Brain microvascular endothelial cell (primary cell): Measurements from ENCODE around the gene TRAPPC10.
A peak's percentile ranks its signal among the peaks of the same experiment; 100 is the strongest.

Source experiments
- DNase-seq: peaks from one replicate; pipeline ENCODE4 v3.0.0-alpha.2; 2020
- H3K27ac ChIP-seq: fragments of 250-450 bp; sonication (Bioruptor Pico); 2 replicates; pipeline ENCODE4 v1.5.1; 2020; ENCODE audit warnings: mild to moderate bottlenecking, moderate library complexity
- H3K27me3 ChIP-seq: fragments of 250-450 bp; sonication (Bioruptor Pico); replicated peaks from 2 replicates; pipeline ENCODE4 v1.5.1; 2020; ENCODE audit warnings: mild to moderate bottlenecking
- H3K36me3 ChIP-seq: fragments of 250-450 bp; sonication (Bioruptor Pico); replicated peaks from 2 replicates; pipeline ENCODE4 v1.5.1; 2020; ENCODE audit warnings: mild to moderate bottlenecking
- H3K4me3 ChIP-seq: 2 replicates; pipeline ENCODE4 v1.5.1; 2011; ENCODE audit warnings: low read depth, mild to moderate bottlenecking, control low read depth, low read length, moderate library complexity
- in situ Hi-C: cut with HindIII; loops from 2 replicates; pipeline ENCODE4 v1.10.0; 2017; ENCODE audit warnings: low sequenced_read_pairs, low pct_ligation_motif_present
- TF ChIP-seq, protein P1 (sequence below): IDR thresholded peaks from 2 replicates; pipeline ENCODE4 v1.5.1; 2011; ENCODE audit warnings: low read depth, mild to moderate bottlenecking, moderate library complexity, low read length, control low read depth, inconsistent platforms; ENCODE audit errors: missing control alignments

The TRAPPC10 gene

DNA sequence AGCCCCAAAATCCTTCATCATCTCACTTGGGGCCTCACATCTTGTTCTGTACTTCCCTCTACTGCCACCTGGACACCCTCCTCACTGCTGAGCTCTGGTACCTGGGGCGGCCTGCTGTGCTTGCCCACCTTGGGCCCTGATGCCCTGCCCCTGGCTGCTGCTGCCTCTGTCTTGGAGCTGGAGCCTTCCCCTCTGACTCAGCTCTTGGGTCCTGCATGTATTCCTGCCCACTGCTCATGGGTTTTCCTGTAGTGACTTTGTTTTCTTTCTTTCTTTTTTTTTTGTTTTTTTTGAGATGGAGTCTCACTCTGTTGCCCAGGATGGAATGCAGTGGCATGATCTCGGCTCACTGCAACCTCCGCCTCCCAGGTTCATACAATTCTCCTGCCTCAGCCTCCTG, 37.5 kb downstream of the TRAPPC10 start:
- in situ Hi-C loops, result no loop called here
- Histone ChIP-seq H3K36me3 (peaks cover 5% of the 10 kb centered on the region), H3K27ac (no peak overlapping the region), H3K4me3 (no peak overlapping the region), H3K27me3 (no peaks in the 10 kb centered on the region)
- TF ChIP-seq, protein P1, sequence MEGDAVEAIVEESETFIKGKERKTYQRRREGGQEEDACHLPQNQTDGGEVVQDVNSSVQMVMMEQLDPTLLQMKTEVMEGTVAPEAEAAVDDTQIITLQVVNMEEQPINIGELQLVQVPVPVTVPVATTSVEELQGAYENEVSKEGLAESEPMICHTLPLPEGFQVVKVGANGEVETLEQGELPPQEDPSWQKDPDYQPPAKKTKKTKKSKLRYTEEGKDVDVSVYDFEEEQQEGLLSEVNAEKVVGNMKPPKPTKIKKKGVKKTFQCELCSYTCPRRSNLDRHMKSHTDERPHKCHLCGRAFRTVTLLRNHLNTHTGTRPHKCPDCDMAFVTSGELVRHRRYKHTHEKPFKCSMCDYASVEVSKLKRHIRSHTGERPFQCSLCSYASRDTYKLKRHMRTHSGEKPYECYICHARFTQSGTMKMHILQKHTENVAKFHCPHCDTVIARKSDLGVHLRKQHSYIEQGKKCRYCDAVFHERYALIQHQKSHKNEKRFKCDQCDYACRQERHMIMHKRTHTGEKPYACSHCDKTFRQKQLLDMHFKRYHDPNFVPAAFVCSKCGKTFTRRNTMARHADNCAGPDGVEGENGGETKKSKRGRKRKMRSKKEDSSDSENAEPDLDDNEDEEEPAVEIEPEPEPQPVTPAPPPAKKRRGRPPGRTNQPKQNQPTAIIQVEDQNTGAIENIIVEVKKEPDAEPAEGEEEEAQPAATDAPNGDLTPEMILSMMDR, result no peak
- no peak for DNase-seq

DNA sequence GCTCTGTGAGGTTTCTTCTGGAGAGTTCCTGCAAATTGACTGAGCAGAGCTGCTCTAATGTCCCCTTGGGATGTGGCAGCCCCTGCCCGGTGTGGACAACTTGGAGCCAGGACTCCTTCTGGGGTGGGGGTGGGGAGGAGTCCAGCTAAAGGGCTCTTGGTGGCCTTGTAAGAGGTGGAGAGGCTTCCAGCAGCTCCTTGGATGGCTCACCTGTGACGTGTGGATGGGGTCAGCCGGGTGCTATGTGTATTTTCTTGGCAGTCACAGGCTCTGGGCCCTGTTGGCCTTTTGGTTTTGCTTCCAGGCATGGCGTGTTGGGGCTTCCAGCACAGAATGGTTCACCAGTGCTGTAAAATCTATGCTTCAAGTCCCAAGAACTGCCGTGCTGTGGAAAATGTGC, 38.2 kb downstream of the TRAPPC10 start:
- peaks cover 5% of the 10 kb centered on the region for H3K36me3 ChIP-seq
- H3K4me3 ChIP-seq, result no peak overlapping the region
- H3K27me3 ChIP-seq, result no peaks in the 10 kb centered on the region
- TF ChIP-seq, protein P1, result no peak
- in situ Hi-C loops, result no loop called here
- H3K27ac ChIP-seq, result no peak overlapping the region
- no peak for DNase-seq

DNA sequence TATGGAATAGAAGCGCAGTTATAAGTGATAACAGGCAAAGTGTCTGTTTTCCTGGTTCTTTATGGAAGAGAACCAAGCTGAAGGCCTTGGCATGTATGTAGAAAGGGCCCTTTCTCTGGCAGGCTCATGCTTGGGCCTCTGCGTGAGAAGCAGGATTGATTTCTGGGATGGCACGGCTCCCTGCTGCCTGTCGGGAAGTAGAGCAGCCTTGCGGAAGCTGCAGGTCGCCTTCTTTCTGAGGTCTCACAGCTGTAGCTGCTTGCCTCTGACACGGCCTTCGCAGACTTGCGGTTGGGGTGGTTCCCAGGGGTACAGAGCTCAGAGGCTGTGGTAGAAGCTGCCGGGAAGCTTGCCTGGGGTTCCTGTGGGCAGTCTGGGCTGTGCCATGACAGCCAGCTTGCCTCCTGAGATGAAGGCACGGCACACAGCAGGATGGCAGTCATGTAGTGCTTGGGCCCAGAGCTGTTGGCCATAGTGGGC, 39.4 kb downstream of the TRAPPC10 start:
- Histone ChIP-seq H3K4me3 (no peak overlapping the region), H3K36me3 (peaks cover 8% of the 10 kb centered on the region), H3K27me3 (no peaks in the 10 kb centered on the region), H3K27ac (peak overlapping the region; percentile 76)
- DNase-seq, result peak; percentile 79
- TF ChIP-seq, protein P1, result no peak
- in situ Hi-C loops, result no loop called here

DNA sequence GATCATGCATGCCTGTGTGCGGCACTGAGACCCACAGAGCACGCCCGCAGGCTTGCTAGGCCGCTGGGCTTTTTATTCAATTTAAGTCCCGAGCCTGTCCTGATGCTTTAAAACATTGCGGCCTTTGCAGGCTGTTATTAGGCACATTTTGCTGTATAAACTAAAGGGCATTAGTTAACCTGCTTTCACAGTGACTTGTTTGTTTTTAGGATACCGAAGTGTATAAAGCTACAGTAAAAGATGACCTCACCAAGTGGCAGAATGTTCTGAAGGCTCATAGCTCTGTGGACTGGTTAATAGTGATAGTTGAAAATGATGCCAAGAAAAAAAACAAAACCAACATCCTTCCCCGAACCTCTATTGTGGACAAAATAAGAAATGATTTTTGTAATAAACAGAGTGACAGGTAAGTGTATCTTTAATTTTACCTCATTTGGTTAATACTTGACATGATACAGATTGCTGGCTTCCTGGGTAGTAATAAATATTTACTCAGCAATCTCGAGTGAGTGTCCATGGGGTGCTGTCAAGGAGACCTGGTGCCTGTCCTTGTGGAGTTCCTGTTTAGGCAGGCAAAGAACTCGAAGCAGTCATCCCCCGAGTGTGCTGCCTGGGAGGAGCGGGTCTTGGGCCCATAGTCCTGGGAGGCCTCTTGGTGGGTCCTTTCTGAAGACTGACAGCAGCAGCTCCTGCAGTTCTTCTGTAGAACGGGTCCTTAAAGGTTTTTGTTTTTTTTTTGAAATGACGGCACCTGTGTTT, 40.1 kb downstream of the TRAPPC10 start:
- in situ Hi-C loops, result no loop called here
- H3K27me3 ChIP-seq, result no peaks in the 10 kb centered on the region
- H3K27ac ChIP-seq, result peak overlapping the region; percentile 76
- H3K36me3 ChIP-seq, result peaks cover 5% of the 10 kb centered on the region
- DNase-seq, result no peak
- TF ChIP-seq, protein P1, result no peak
- no peak overlapping the region for H3K4me3 ChIP-seq

DNA sequence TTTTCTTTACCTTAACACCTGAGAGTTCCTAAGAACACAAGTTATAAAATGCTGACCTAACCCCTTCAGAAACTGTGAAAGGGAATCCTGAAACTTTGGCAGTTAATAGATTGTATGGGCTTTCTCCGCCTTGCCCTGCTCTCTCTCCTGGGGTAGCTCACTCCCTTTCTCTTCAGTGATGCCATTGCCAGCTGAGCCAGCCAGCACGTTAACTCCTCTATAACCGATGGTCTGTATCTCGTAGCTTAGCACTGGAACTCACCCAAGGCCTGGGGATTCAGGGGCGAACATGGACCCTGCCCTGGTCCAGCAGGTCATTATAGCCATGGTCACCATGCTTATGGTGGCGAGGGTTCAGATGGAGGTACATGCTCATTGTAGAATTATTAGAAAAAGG, 40.7 kb downstream of the TRAPPC10 start:
- Histone ChIP-seq H3K27ac (no peak overlapping the region), H3K36me3 (peaks cover 5% of the 10 kb centered on the region), H3K4me3 (no peak overlapping the region), H3K27me3 (no peaks in the 10 kb centered on the region)
- TF ChIP-seq, protein P1, result no peak
- in situ Hi-C loops, result no loop called here
- no peak for DNase-seq

DNA sequence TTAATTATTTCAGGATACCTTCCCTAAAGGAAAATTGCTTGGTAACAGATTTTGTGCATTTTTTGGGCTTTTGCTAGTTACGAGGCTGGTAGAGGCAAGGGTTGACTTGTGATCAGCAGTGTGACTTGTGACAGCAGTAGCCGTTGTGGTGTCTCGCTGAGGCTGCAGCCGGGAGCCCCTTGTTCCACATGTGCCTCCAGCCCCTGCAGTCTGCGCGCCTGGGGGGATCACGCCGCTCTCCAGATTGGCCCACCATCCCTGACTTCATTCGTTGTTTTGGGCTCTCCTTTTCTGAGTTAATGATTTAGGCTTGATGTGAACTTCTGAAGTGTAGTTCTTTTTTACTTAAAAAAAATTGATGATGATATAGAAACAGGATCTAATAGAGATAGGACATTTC, 41.5 kb downstream of the TRAPPC10 start:
- in situ Hi-C loops, result no loop called here
- Histone ChIP-seq H3K4me3 (no peak overlapping the region), H3K36me3 (peaks cover 5% of the 10 kb centered on the region), H3K27ac (no peak overlapping the region), H3K27me3 (no peaks in the 10 kb centered on the region)
- no peak for DNase-seq
- TF ChIP-seq, protein P1, result no peak
